Measurements from ENCODE around the gene CD55.
A peak's percentile ranks its signal among the peaks of the same experiment; 100 is the strongest.

The CD55 gene

GRCh38 chr1:207404849-207405525 lies 83.5 kb downstream of the CD55 start:
- no peak overlapping the region for H3K4me3 ChIP-seq (ENCODE audit: low read length)
- DNase-seq (ENCODE audit: low read depth) = peak; percentile 79
- TF ChIP-seq CTCF (conservative IDR thresholded peaks at IDR 0.05; ENCODE audit: low read length) = peak; percentile 93

DNA sequence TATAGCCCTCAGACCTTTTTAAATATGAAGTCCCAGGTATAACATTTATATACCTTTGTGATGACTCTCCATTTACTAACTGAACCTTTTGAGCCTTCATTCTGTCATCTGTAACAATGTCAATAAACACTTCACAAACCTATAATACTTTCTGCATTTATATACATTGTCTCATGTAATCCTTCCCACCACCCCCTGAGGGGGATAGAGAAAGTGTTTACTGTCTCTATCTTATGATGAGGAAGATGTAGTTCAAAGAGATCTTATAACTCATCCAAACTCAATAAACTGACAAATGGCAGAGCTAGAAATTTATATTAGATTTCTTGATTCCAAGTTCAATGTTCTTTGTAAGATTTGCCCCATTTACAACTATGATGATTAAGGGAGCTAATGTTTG lies 84.3 kb downstream of the CD55 start:
- no peak for TF ChIP-seq CTCF (conservative IDR thresholded peaks at IDR 0.05; ENCODE audit: low read length)
- no peak overlapping the region for H3K4me3 ChIP-seq (ENCODE audit: low read length)
- no peak for DNase-seq (ENCODE audit: low read depth)

DNA sequence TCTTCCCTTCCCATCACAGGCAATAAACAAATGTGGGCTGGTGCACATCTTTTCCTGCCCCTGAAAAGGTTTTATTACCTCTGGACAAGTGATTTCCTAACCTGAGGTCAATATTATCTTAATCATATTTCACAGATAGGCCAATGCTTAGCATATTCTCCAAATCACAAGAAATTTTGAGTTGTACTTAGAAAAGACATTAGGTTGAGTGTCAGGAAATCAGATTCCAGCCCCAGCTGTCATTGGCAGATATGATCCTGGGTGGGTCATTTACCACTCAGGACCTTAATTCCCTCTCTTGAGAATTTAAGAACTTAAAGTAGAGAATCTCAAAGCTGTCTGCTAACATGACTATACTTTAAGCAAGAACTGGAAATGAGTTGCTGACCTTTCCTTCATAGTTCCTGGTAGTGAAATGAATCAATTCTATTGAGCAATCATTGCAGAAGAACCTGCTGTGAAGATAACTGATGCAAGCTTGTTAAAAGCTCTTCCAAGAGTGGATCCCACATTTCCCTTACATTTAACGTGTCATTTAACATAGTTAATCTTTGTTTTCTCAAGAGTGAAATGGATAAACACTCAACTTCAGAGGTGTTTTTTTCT lies 86.3 kb downstream of the CD55 start:
- TF ChIP-seq CTCF (conservative IDR thresholded peaks at IDR 0.05; ENCODE audit: low read length) = no peak
- no peak overlapping the region for H3K4me3 ChIP-seq (ENCODE audit: low read length)
- DNase-seq (ENCODE audit: low read depth) = peak; percentile 55
